Endothelial cell (in vitro differentiated cells): ENCODE data around the gene DLX1. TPM values are rescaled to one million over a fixed set of nuclear protein-coding genes. Genes with fewer than 3 reads are reported as not detected.
"Not testable (repeated sequence)": the region's sequence is repeated elsewhere in the genome, so short reads cannot be mapped to it uniquely, and the experiment has no call there.

Source experiments
- DNase-seq: peaks from one replicate; pipeline ENCODE4 v3.0.0; 2021; ENCODE audit warnings: low spot score
- H3K27ac Mint-ChIP-seq: one replicate; pipeline ENCODE4 v1.8.0; 2021; ENCODE audit warnings: mixed read lengths, inconsistent platforms; ENCODE audit not compliant: unreplicated experiment
- H3K27me3 Mint-ChIP-seq: one replicate; pipeline ENCODE4 v1.8.0; 2021; ENCODE audit warnings: mild to moderate bottlenecking, moderate library complexity, mixed read lengths, inconsistent platforms; ENCODE audit not compliant: unreplicated experiment
- H3K36me3 Mint-ChIP-seq: one replicate; pipeline ENCODE4 v1.8.0; 2021; ENCODE audit warnings: mild to moderate bottlenecking, low read depth, mixed read lengths, inconsistent platforms; ENCODE audit not compliant: unreplicated experiment
- H3K4me1 Mint-ChIP-seq: one replicate; pipeline ENCODE4 v1.8.0; 2021; ENCODE audit warnings: mild to moderate bottlenecking, mixed read lengths, inconsistent platforms; ENCODE audit not compliant: unreplicated experiment
- H3K4me3 Mint-ChIP-seq: one replicate; pipeline ENCODE4 v1.8.0; 2021; ENCODE audit warnings: mild to moderate bottlenecking, mixed read lengths, inconsistent platforms; ENCODE audit not compliant: unreplicated experiment
- H3K9me3 Mint-ChIP-seq: one replicate; pipeline ENCODE4 v1.8.0; 2021; ENCODE audit warnings: mixed read lengths, inconsistent platforms; ENCODE audit not compliant: unreplicated experiment
- total RNA-seq: library from RNA; stranded (reverse); fragmentation: NEBNext Ultra II Directional; extraction: Animal tissue kit (Norgen Biotek cat#: 25700); gene quantifications from one replicate; pipeline ENCODE4 v1.2.1, GENCODE V29; 2021; ENCODE audit not compliant: unreplicated experiment
- TF ChIP-seq, protein P1 (sequence below): fragments of 200-600 bp; sonication (generic); IDR thresholded peaks from one replicate; pipeline ENCODE4 v1.5.0; 2021; ENCODE audit warnings: antibody characterized with exemption; ENCODE audit not compliant: unreplicated experiment

DLX1 gene
- total RNA-seq, 1 donor from 2014 or later = 0.87 TPM

DNA sequence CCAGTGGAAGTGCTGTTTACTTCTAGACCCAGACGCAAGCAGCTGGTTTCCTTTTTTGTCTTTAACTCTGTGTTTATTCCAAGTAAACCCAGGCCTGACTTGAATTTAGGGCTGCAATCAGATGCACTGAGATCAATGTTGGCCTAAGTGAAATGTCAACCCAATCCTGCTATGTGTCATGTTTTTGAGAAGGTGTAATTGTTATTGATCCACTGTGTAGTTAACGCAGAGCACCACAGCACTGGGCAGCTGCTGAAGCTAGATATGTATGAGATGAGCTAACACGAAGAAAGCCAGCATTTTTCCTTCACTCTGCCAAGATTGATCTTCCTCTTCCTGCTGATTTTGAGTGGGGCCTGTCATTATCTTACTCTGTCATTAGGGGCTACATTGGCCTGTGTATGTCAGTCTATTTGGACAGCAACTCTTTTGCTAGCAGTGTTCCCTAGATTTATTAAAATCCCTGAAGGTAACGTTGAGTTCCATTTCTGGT is 18.9 kb upstream of the DLX1 start:
- no peak for DNase-seq
- Mint-ChIP-seq H3K27me3 (no peaks in the 10 kb centered on the region), H3K27ac (no peak overlapping the region), H3K9me3 (no peaks in the 10 kb centered on the region), H3K36me3 (no peaks in the 10 kb centered on the region), H3K4me3 (no peak overlapping the region), H3K4me1 (peaks cover 12% of the 10 kb centered on the region)
- TF ChIP-seq, protein P1, sequence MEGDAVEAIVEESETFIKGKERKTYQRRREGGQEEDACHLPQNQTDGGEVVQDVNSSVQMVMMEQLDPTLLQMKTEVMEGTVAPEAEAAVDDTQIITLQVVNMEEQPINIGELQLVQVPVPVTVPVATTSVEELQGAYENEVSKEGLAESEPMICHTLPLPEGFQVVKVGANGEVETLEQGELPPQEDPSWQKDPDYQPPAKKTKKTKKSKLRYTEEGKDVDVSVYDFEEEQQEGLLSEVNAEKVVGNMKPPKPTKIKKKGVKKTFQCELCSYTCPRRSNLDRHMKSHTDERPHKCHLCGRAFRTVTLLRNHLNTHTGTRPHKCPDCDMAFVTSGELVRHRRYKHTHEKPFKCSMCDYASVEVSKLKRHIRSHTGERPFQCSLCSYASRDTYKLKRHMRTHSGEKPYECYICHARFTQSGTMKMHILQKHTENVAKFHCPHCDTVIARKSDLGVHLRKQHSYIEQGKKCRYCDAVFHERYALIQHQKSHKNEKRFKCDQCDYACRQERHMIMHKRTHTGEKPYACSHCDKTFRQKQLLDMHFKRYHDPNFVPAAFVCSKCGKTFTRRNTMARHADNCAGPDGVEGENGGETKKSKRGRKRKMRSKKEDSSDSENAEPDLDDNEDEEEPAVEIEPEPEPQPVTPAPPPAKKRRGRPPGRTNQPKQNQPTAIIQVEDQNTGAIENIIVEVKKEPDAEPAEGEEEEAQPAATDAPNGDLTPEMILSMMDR = no peak

- not testable (repeated sequence) for H3K36me3 Mint-ChIP-seq, DNase-seq, H3K27me3 Mint-ChIP-seq, H3K9me3 Mint-ChIP-seq, H3K4me3 Mint-ChIP-seq, H3K27ac Mint-ChIP-seq
- H3K4me1 Mint-ChIP-seq = peaks cover 12% of the 10 kb centered on the region
Observed at GRCh38 chr2:172067905-172068304, 17.4 kb upstream of the DLX1 start.

GRCh38 chr2:172070936-172071335 is 14.4 kb upstream of the DLX1 start:
- Mint-ChIP-seq H3K9me3 (no peaks in the 10 kb centered on the region), H3K4me3 (no peak overlapping the region), H3K27ac (no peak overlapping the region), H3K27me3 (no peaks in the 10 kb centered on the region), H3K4me1 (peaks cover 6% of the 10 kb centered on the region), H3K36me3 (no peaks in the 10 kb centered on the region)
- TF ChIP-seq, protein P1 = no peak
- no peak for DNase-seq

- Mint-ChIP-seq H3K4me3 (no peak overlapping the region), H3K27me3 (no peaks in the 10 kb centered on the region), H3K27ac (no peak overlapping the region), H3K36me3 (no peaks in the 10 kb centered on the region), H3K4me1 (no peaks in the 10 kb centered on the region), H3K9me3 (no peaks in the 10 kb centered on the region)
- TF ChIP-seq, protein P1 = no peak
- DNase-seq = no peak
Observed at GRCh38 chr2:172072303-172072702, 13.0 kb upstream of the DLX1 start.

DNA sequence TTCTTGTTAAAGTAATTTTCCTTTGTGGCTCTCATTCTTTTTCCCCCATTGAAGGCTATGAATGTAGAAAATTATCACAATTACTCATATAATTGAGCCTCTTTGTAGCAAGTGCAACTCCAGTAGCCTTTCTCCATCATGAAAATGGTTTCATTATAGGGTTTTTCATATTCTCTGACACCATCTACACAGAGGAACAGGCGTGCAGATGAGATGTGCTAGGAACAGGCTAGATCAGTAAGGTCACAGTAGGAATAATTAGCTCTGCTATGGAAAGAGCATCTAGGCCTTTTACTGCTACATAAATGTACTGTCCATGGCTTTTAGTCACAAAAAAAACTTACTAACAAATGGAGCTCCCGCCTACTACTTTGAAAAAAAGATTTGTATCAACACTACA is 12.6 kb upstream of the DLX1 start:
- Mint-ChIP-seq H3K4me1 (no peaks in the 10 kb centered on the region), H3K4me3 (no peak overlapping the region), H3K36me3 (no peaks in the 10 kb centered on the region), H3K27me3 (peaks cover under 1% of the 10 kb centered on the region), H3K9me3 (no peaks in the 10 kb centered on the region), H3K27ac (no peak overlapping the region)
- TF ChIP-seq, protein P1 = no peak
- DNase-seq = no peak

DNA sequence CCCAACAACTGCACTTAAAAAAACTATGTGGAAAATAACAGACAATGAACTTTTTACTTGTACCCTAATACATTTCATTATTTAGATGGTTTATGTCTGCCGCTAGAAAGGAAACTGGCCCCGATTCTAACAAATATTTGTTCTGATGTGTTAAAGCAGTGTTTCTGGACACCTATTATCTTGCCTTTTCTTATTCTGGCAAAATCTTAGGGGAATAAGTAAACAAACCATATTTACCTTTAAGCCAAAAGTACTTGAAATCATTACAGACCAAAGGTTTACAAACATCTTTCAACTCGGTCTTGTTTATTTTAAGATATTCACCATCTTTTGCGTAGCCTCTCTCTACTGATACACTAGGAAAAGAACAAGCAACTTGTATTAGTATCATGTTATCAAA is 11.8 kb upstream of the DLX1 start:
- Mint-ChIP-seq H3K9me3 (no peaks in the 10 kb centered on the region), H3K27me3 (peaks cover 2% of the 10 kb centered on the region), H3K4me1 (no peaks in the 10 kb centered on the region), H3K4me3 (no peak overlapping the region), H3K36me3 (no peaks in the 10 kb centered on the region), H3K27ac (no peak overlapping the region)
- TF ChIP-seq, protein P1 = no peak
- no peak for DNase-seq
